Stomach (tissue), 4 donors: Measurements from ENCODE around the gene CHMP3.

Source experiments
- EP300 ChIP-seq: sonication (generic); formaldehyde crosslinking; IDR thresholded peaks from one replicate; pipeline ENCODE4 v1.6.1; 2017; ENCODE audit warnings: antibody characterized with exemption
- POLR2A ChIP-seq, 4 donors: fragments of 450-650 bp; IDR thresholded peaks; one replicate each; pipeline ENCODE4 v1.6.1; 2016; ENCODE audit warnings: antibody characterized with exemption in 4 of 4, control low read depth in 2 of 4, mild to moderate bottlenecking in 1 of 4, moderate library complexity in 1 of 4
- POLR2AphosphoS5 ChIP-seq, 3 donors: sonication (generic); formaldehyde crosslinking; IDR thresholded peaks; one replicate each; pipeline ENCODE4 v1.6.1; 2016; ENCODE audit warnings: antibody characterized with exemption in 3 of 3
- TF ChIP-seq, protein P1 (sequence below), 7 experiments: fragments of 450-650 bp in 4 of 7; fragments of 200-600 bp in 3 of 7; sonication (generic) in 3 of 7; IDR thresholded peaks; one replicate each; pipeline ENCODE4 v1.5.1; 2016 to 2019; ENCODE audit warnings: antibody characterized with exemption in 7 of 7, control low read depth in 2 of 7, mild to moderate bottlenecking in 1 of 7

DNA sequence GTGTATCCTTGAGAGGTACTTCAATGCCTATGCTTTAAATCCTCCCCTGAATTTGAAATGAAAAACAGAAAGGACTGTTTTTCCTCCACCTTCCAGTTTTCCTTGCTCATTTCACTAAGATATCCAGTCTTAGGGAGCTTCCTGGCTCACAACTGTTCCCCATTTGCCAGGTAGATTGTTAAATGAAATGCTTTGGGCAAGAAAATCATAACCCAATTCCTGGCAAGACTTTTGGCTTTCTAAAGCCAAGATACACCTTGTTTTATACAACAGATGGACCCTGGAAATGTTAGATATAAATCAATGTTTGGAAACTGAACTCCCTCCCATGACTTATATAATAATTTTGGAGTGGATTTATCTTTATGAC lies 3.6 kb upstream of the CHMP3 start:
- TF ChIP-seq, protein P1, sequence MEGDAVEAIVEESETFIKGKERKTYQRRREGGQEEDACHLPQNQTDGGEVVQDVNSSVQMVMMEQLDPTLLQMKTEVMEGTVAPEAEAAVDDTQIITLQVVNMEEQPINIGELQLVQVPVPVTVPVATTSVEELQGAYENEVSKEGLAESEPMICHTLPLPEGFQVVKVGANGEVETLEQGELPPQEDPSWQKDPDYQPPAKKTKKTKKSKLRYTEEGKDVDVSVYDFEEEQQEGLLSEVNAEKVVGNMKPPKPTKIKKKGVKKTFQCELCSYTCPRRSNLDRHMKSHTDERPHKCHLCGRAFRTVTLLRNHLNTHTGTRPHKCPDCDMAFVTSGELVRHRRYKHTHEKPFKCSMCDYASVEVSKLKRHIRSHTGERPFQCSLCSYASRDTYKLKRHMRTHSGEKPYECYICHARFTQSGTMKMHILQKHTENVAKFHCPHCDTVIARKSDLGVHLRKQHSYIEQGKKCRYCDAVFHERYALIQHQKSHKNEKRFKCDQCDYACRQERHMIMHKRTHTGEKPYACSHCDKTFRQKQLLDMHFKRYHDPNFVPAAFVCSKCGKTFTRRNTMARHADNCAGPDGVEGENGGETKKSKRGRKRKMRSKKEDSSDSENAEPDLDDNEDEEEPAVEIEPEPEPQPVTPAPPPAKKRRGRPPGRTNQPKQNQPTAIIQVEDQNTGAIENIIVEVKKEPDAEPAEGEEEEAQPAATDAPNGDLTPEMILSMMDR (IDR thresholded peaks at IDR 0.05) = no peak
- TF ChIP-seq POLR2AphosphoS5 (IDR thresholded peaks at IDR 0.05) (no peak), POLR2A (IDR thresholded peaks at IDR 0.05) (no peak), EP300 (no peak)
